UCSD-AML1 (cell line): ENCODE data around the gene RHBDL1.

Source experiments
- DNase-seq: peaks from one replicate; lab custom pipeline; 2025; ENCODE audit not compliant: unreplicated experiment; lab: John Stamatoyannopoulos, UW

Gene RHBDL1

GRCh38 chr16:636206-637080 lies 39.0 kb upstream of the RHBDL1 start, which contains the start of gene METTL26:
Gene METTL26, minus strand, starts transcription at chr16:636305. Its CDS starts 15 bp downstream, at chr16:636290.
- DNase-seq = peak; percentile 94

- peak; percentile 94 for DNase-seq
These were observed 38.1 kb upstream of the RHBDL1 start for GRCh38 chr16:637081-638018.

DNA sequence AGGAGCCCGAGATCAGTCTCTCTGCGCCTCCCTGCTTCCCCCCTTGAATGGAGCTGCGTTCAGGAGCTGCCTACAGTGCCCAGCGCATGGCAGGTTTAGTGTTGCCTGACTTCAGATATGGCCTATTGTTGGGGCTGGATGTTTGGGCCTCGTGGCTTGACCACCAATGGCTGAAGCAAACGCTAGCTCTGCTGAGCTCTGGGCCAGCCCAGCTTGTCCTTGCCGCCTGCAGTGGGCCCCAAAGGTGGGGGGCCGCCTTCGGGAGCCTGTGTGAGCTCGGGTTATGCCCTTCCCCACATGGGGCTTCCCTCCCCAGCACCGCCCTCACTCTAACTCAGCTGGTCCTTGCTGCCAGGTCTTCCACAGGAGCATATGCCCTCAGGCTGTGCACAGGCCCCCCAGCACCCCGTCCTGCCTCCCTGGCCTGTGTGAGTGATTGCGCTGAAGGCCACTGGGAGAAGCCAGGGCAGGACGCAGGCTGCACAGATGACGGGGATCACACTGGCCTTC lies 37.4 kb upstream of the RHBDL1 start:
- DNase-seq = no peak

DNA sequence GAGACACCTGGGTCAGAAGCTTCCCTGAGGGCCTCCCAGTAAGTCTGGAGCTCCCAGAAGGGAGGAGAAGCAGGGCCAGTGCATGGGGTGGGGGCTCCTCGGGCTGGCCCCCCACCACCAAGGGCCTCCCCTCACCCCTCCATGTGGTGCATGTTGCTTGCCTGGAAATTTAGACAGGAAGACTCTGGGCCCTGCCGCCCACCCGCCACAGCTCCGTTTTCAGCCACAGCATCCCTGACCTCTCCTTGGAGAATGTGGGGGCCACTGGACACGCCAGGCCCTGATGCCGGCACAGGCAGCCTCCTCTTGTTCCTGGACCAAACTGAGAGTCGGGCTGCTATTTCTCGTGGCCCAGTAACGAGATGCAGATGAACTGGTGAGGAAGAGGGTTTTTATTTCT lies 36.6 kb upstream of the RHBDL1 start:
- no peak for DNase-seq

- no peak for DNase-seq
These were observed 34.9 kb upstream of the RHBDL1 start for GRCh38 chr16:640614-641013.

DNA sequence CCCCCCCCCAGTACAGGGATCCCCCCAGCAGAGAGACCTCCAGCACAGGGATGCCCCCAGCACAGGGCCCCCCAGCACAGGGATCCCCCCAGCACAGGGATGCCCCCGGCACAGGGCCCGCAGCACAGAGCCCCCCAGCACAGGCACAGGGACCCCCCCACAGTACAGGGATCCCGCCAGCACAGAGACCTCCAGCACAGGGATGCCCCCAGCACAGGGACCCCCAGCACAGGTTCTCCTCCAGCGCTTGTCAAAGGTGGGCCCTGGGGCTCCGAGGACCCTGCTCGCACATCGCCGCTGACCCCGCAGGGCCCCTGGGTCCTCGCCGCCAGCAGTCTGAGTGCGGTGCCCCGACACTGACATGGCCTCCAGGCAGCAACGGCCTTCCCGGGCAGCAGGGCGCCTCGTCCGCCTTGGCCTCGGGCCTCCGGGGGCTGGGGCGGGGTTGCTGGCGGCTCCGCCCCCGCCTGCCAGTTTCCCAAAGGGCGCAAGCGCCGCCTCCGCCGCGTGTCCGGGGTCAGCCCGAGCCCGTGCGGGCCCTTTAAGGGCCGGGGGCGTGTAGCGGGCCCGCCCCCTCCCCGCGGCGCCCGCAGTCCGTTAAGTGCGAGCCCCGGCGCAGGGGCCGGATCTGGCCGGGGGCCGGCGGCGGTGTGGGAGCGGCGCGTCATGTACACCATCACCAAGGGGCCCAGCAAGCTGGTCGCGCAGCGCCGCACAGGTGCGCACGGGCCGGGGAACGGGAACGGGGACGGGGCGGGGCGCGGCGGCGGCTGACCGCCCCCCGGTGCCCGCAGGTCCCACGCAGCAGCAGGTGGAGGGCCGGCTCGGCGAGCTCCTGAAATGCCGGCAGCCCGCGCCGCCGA lies 33.9 kb upstream of the RHBDL1 start, which contains the start of gene MCRIP2:
TSS of gene MCRIP2 (plus strand) at position 503 of the 863 bp plus-strand sequence. CDS start at position 667, 164 bp downstream.
- peak; percentile 91 for DNase-seq

- DNase-seq = peak; percentile 45
These were observed 33.1 kb upstream of the RHBDL1 start for GRCh38 chr16:642189-643049.

DNA sequence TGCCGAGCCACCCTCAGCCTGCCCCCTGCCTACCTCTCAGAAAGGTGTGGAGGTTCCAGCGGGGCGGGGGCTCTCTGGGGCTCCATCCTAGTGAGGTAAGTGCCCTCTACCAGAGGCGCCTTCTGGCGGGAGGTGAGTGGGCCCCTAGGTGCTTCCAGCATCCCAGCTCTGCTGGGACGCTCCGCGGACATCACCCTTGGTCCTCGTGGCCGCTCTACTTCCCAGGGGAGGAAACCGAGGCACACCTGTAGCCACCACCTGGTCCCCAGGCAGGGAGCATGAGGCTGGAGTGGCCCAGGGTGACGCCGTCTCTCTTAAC lies 32.5 kb upstream of the RHBDL1 start:
- DNase-seq = no peak

GRCh38 chr16:644556-644955 lies 30.9 kb upstream of the RHBDL1 start:
- no peak for DNase-seq

DNA sequence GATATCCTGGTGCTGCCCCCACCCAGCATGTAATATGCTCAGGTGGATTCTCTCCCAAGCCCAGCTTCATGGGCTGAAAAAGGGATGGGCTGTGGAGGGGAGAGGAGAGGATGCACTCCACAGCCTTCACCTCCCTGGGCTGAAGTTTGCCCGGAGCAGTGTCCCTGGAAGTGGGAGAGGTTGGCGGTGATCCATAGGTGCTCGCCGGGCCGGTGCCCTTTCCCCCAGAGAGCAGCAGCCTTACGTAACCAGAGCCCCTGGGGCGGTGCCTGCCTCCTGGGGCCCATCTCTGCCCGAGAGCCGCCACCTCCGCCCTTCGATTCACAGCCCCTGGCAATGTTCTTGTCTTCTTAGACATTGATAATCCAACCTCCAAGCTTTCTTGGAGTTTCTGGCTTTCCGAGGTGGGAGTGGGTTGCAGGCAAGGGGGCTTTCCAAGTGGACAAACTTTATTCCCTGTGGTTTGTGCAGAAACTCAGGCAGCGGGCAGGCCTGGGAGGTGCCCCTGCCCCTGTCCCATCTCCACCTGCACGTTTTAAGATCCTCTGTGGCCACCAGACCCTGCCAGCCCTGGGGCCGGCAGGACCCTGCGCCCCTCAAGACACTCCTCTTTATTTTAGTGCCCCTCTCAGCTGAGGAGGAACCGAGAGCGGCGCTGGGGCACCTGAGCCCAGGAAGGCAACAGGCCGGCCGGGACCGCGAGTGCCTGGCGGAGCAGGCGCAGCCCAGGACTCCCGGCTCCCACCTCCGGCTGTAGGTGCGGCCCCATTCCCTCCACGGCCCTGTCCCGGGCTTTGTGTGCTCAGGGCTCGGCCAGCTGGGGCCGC lies 29.4 kb upstream of the RHBDL1 start:
- DNase-seq = no peak

- DNase-seq = no peak
These were observed 28.7 kb upstream of the RHBDL1 start for GRCh38 chr16:646679-647172.

GRCh38 chr16:647173-647902 lies 28.1 kb upstream of the RHBDL1 start:
- no peak for DNase-seq

- peak; percentile 59 for DNase-seq
These were observed 27.2 kb upstream of the RHBDL1 start for GRCh38 chr16:648071-648780.

GRCh38 chr16:648781-649589 lies 26.5 kb upstream of the RHBDL1 start, which contains the start of gene WDR90:
Gene WDR90, plus strand, starts transcription at chr16:649365. Its CDS starts 52 bp downstream, at chr16:649417.
- peak; percentile 92 for DNase-seq

GRCh38 chr16:649631-650030 lies 25.8 kb upstream of the RHBDL1 start:
- DNase-seq = no peak

- DNase-seq = no peak
These were observed 23.6 kb upstream of the RHBDL1 start for GRCh38 chr16:651844-652243.
